ENCODE results near the gene MEX3D.

GRCh38 chr19:1582201-1582600, 14.1 kb upstream of the MEX3D start:
- TF ChIP-seq CTCF (IDR thresholded peaks at IDR 0.05), result no peak
- TF ChIP-seq POLR2AphosphoS5 (IDR thresholded peaks at IDR 0.05; ENCODE audit: insufficient read depth in 1 of 2, low read depth in 1 of 2), result no peak
- no peak for TF ChIP-seq POLR2A (IDR thresholded peaks at IDR 0.05)

All from vagina (tissue), 2 donors.